ENCODE data around the gene LNX1.

LNX1 gene

GRCh38 chr4:53637348-53637747, 46.1 kb upstream of the LNX1 start:
- H3K36me3 ChIP-seq (ENCODE audit: insufficient read depth, low read length): no peaks in the 10 kb centered on the region
- TF ChIP-seq EZH2phosphoT487 (IDR thresholded peaks at IDR 0.05; ENCODE audit: borderline replicate concordance): no peak
- TF ChIP-seq CTCF (conservative IDR thresholded peaks at IDR 0.05; ENCODE audit: low read length): no peak
- H3K9me3 ChIP-seq (ENCODE audit: insufficient read depth, low read depth, low read length): no peaks in the 10 kb centered on the region

GRCh38 chr4:53635697-53636483, 44.6 kb upstream of the LNX1 start:
- no peaks in the 10 kb centered on the region for H3K79me2 ChIP-seq (ENCODE audit: insufficient read depth, low read length)
- H3K27me3 ChIP-seq (ENCODE audit: insufficient read depth, low read length, poor library complexity, severe bottlenecking): no peaks in the 10 kb centered on the region
- no peak overlapping the region for H2AFZ ChIP-seq (ENCODE audit: low read length)
- no peak overlapping the region for H3K9ac ChIP-seq (ENCODE audit: low read depth, low read length, poor library complexity, severe bottlenecking)
- no peak for TF ChIP-seq EZH2phosphoT487 (IDR thresholded peaks at IDR 0.05; ENCODE audit: borderline replicate concordance)
- TF ChIP-seq CTCF (conservative IDR thresholded peaks at IDR 0.05; ENCODE audit: low read length): no peak
- H3K36me3 ChIP-seq (ENCODE audit: insufficient read depth, low read length): no peaks in the 10 kb centered on the region
- no peaks in the 10 kb centered on the region for H3K4me1 ChIP-seq (ENCODE audit: insufficient read depth, low read length, poor library complexity, severe bottlenecking)
- no peak overlapping the region for H3K4me2 ChIP-seq (ENCODE audit: low read depth, low read length, poor library complexity, severe bottlenecking)
- no peaks in the 10 kb centered on the region for H4K20me1 ChIP-seq (ENCODE audit: insufficient read depth, low read length, poor library complexity, severe bottlenecking)
- no peaks in the 10 kb centered on the region for H3F3A ChIP-seq (ENCODE audit: low read depth)
- H3K9me3 ChIP-seq (ENCODE audit: insufficient read depth, low read depth, low read length): no peaks in the 10 kb centered on the region
- no peak overlapping the region for H3K4me3 ChIP-seq (ENCODE audit: low read length, poor library complexity, severe bottlenecking)
- H3K9me2 ChIP-seq (replicated peaks; ENCODE audit: low read depth, low read length): no peaks in the 10 kb centered on the region

More at GRCh38 chr4:53637348-53637747, 46.1 kb upstream of the LNX1 start:
- H3F3A ChIP-seq (ENCODE audit: low read depth): no peaks in the 10 kb centered on the region
- H4K20me1 ChIP-seq (ENCODE audit: insufficient read depth, low read length, poor library complexity, severe bottlenecking): no peaks in the 10 kb centered on the region
- no peak overlapping the region for H3K4me3 ChIP-seq (ENCODE audit: low read length, poor library complexity, severe bottlenecking)
- no peaks in the 10 kb centered on the region for H3K27me3 ChIP-seq (ENCODE audit: insufficient read depth, low read length, poor library complexity, severe bottlenecking)
- no peak overlapping the region for H2AFZ ChIP-seq (ENCODE audit: low read length)
- no peaks in the 10 kb centered on the region for H3K9me2 ChIP-seq (replicated peaks; ENCODE audit: low read depth, low read length)
- no peak overlapping the region for H3K4me2 ChIP-seq (ENCODE audit: low read depth, low read length, poor library complexity, severe bottlenecking)
- H3K79me2 ChIP-seq (ENCODE audit: insufficient read depth, low read length): no peaks in the 10 kb centered on the region
- no peaks in the 10 kb centered on the region for H3K4me1 ChIP-seq (ENCODE audit: insufficient read depth, low read length, poor library complexity, severe bottlenecking)
- no peak overlapping the region for H3K9ac ChIP-seq (ENCODE audit: low read depth, low read length, poor library complexity, severe bottlenecking)

- no peak overlapping the region for H2AFZ ChIP-seq (ENCODE audit: low read length)
- no peaks in the 10 kb centered on the region for H3K9me3 ChIP-seq (ENCODE audit: insufficient read depth, low read depth, low read length)
- no peak overlapping the region for H3K9ac ChIP-seq (ENCODE audit: low read depth, low read length, poor library complexity, severe bottlenecking)
- H3K4me1 ChIP-seq (ENCODE audit: insufficient read depth, low read length, poor library complexity, severe bottlenecking): no peaks in the 10 kb centered on the region
- H3K27me3 ChIP-seq (ENCODE audit: insufficient read depth, low read length, poor library complexity, severe bottlenecking): no peaks in the 10 kb centered on the region
- no peaks in the 10 kb centered on the region for H3K9me2 ChIP-seq (replicated peaks; ENCODE audit: low read depth, low read length)
- H3K4me2 ChIP-seq (ENCODE audit: low read depth, low read length, poor library complexity, severe bottlenecking): no peak overlapping the region
- H3F3A ChIP-seq (ENCODE audit: low read depth): no peaks in the 10 kb centered on the region
- H3K36me3 ChIP-seq (ENCODE audit: insufficient read depth, low read length): no peaks in the 10 kb centered on the region
- H3K4me3 ChIP-seq (ENCODE audit: low read length, poor library complexity, severe bottlenecking): no peak overlapping the region
- H4K20me1 ChIP-seq (ENCODE audit: insufficient read depth, low read length, poor library complexity, severe bottlenecking): no peaks in the 10 kb centered on the region
- TF ChIP-seq EZH2phosphoT487 (IDR thresholded peaks at IDR 0.05; ENCODE audit: borderline replicate concordance) (no peak), CTCF (conservative IDR thresholded peaks at IDR 0.05; ENCODE audit: low read length) (no peak)
- H3K79me2 ChIP-seq (ENCODE audit: insufficient read depth, low read length): no peaks in the 10 kb centered on the region
Observed at GRCh38 chr4:53633608-53634007, 42.3 kb upstream of the LNX1 start.

Data from Loucy (cell line).